Measurements from ENCODE around the gene SPC25. TPM values are rescaled to one million over a fixed set of nuclear protein-coding genes. Genes with fewer than 3 reads are reported as not detected.

SPC25 gene
- total RNA-seq, 1 experiment from 2014 or later: 29.8 TPM

- BruUV-seq (replicated peaks): no TSS peak
- ChIA-PET RAD21 (ENCODE audit: low non-redundant PET in 1 of 2, low total read pairs in 2 of 2, uncharacterized antibody in 2 of 2, unreplicated experiment in 2 of 2) (no interaction called here), POLR2A (no interaction called here), CTCF (no interaction called here)
- DNase-seq (ENCODE audit: low read depth, low spot score): no peak
- H3K27ac ChIP-seq (ENCODE audit: low read depth, low read length): no peak overlapping the region
- intact Hi-C loops (cut with micrococcal nuclease): no loop called here
- no peaks in the 10 kb centered on the region for H3K4me1 ChIP-seq (ENCODE audit: control insufficient read depth in 1 of 2, insufficient read depth in 2 of 2, low read length in 2 of 2)
- H3K9ac ChIP-seq (ENCODE audit: low read length): no peak overlapping the region
- no peak overlapping the region for H3K4me2 ChIP-seq (ENCODE audit: low read length)
- no peak overlapping the region for H2AFZ ChIP-seq (ENCODE audit: low read depth, low read length, poor library complexity, severe bottlenecking)
- H3K79me2 ChIP-seq (ENCODE audit: insufficient read depth, low read length): no peaks in the 10 kb centered on the region
- H3K9me3 ChIP-seq (ENCODE audit: control insufficient read depth in 1 of 2, insufficient read depth in 1 of 2, low read depth in 1 of 2, low read length in 2 of 2): no peaks in the 10 kb centered on the region
- H4K20me1 ChIP-seq (ENCODE audit: insufficient read depth): no peaks in the 10 kb centered on the region
- TF ChIP-seq EZH2 (IDR thresholded peaks at IDR 0.05): no peak
- TF ChIP-seq EZH2phosphoT487 (IDR thresholded peaks at IDR 0.05; ENCODE audit: borderline replicate concordance): no peak
- no peak for TF ChIP-seq CEBPB (IDR thresholded peaks at IDR 0.05; ENCODE audit: low read depth)
- TF ChIP-seq ATF3 (IDR thresholded peaks at IDR 0.05): no peak
- TF ChIP-seq EGR1 (IDR thresholded peaks at IDR 0.05; ENCODE audit: low read depth): no peak
- TF ChIP-seq RAD21 (IDR thresholded peaks at IDR 0.05; ENCODE audit: low read depth): no peak
- TF ChIP-seq ZBTB33 (IDR thresholded peaks at IDR 0.05; ENCODE audit: extremely low read depth, insufficient replicate concordance, low read length): no peak
- TF ChIP-seq SRF (IDR thresholded peaks at IDR 0.05; ENCODE audit: low read depth): no peak
- TF ChIP-seq SIN3A (IDR thresholded peaks at IDR 0.05; ENCODE audit: low read depth): no peak
- no peak for TF ChIP-seq FOSL1 (IDR thresholded peaks at IDR 0.05; ENCODE audit: low read depth)
- no peak for TF ChIP-seq TCF7L2 (IDR thresholded peaks at IDR 0.05; ENCODE audit: borderline replicate concordance, extremely low read depth, insufficient read depth, insufficient read length)
- TF ChIP-seq POLR2A (IDR thresholded peaks at IDR 0.05; ENCODE audit: borderline replicate concordance, extremely low read depth, insufficient read depth, insufficient read length): no peak
- no peak for TF ChIP-seq YY1 (IDR thresholded peaks at IDR 0.05; ENCODE audit: extremely low read depth, insufficient replicate concordance, low read depth, low read length)
- TF ChIP-seq SP1 (IDR thresholded peaks at IDR 0.05; ENCODE audit: low read depth): no peak
- TF ChIP-seq ZFX (IDR thresholded peaks at IDR 0.05): no peak
- TF ChIP-seq JUND (IDR thresholded peaks at IDR 0.05): no peak
- no peak for TF ChIP-seq MAX (IDR thresholded peaks at IDR 0.05)
- TF ChIP-seq CBX3 (IDR thresholded peaks at IDR 0.05; ENCODE audit: low read depth): no peak
- TF ChIP-seq CTCF (IDR thresholded peaks at IDR 0.05 in 2 of 3, conservative IDR thresholded peaks at IDR 0.05 in 1 of 3; ENCODE audit: borderline replicate concordance in 1 of 3, insufficient read depth in 1 of 3, low read depth in 2 of 3, low read length in 2 of 3): no peak
- H3K4me3 ChIP-seq (replicated peaks in 1 of 2; ENCODE audit: low read depth in 1 of 2, low read length in 2 of 2): no peak overlapping the region
- no peaks in the 10 kb centered on the region for H3K27me3 ChIP-seq (ENCODE audit: insufficient read depth, low read length)
- H3K9me2 ChIP-seq (ENCODE audit: insufficient read depth): no peaks in the 10 kb centered on the region
- ATAC-seq: no peak
- no peaks in the 10 kb centered on the region for H3K36me3 ChIP-seq (ENCODE audit: control insufficient read depth in 1 of 2, insufficient read depth in 2 of 2, low read length in 2 of 2)
These were observed 7.2 kb upstream of the SPC25 start for GRCh38 chr2:168897449-168897848.

Measured in HCT116 (cell line).